ENCODE data around the gene NCEH1.

- TF ChIP-seq POLR2A (IDR thresholded peaks at IDR 0.05; ENCODE audit: insufficient read depth in 1 of 2, low read depth in 2 of 2, low read length in 2 of 2) (no peak), JUND (CRISPR knock-in tag; IDR thresholded peaks at IDR 0.05) (no peak), NFIB (CRISPR knock-in tag; IDR thresholded peaks at IDR 0.05; ENCODE audit: borderline replicate concordance) (no peak), ARNT (IDR thresholded peaks at IDR 0.05) (no peak), CEBPB (IDR thresholded peaks at IDR 0.05; ENCODE audit: borderline replicate concordance, low read depth, low read length) (no peak), RAD21 (CRISPR knock-in tag; IDR thresholded peaks at IDR 0.05) (no peak), CTCF (CRISPR knock-in tag; IDR thresholded peaks at IDR 0.05) (no peak)
Measured at GRCh38 chr3:172615296-172615695, 95.6 kb downstream of the NCEH1 start.
